IMR-90 (cell line): Measurements from ENCODE around the gene OPRM1. TPM values are rescaled to one million over a fixed set of nuclear protein-coding genes. Genes with fewer than 3 reads are reported as not detected.

Experiments used
- ATAC-seq: fragments of 200-7000 bp; cut with Tn5 transposase; 2 replicates; pipeline ENCODE4 v1.9.1; 2020; ENCODE audit warnings: low read depth, mild to moderate bottlenecking, moderate library complexity
- BruUV-seq: library from RNA; stranded (reverse); fragments of 400-500 nt; replicated peaks from 2 replicates; lab custom pipeline; 2021; lab: Mats Ljungman, UMichigan
- CTCF ChIA-PET: fragments of 300-600 bp; formaldehyde crosslinking; extraction: SDS; loops from one replicate; lab custom pipeline; 2021; ENCODE audit warnings: antibody characterized with exemption; lab: Yijun Ruan, JAX
- POLR2A ChIA-PET: fragments of 300-600 bp; sonication (Branson Sonifier 250); formaldehyde crosslinking; loops from one replicate; lab custom pipeline; 2022; ENCODE audit warnings: antibody characterized with exemption; ENCODE audit not compliant: unreplicated experiment; lab: Charles Lee
- DNase-seq: peaks from one replicate; pipeline ENCODE4 v3.0.0; 2013
- H2AFZ ChIP-seq: replicated peaks from 2 replicates; pipeline ENCODE3; 2013; ENCODE audit warnings: low read length, mild to moderate bottlenecking; ENCODE audit not compliant: poor library complexity
- H2AK5ac ChIP-seq: 2 replicates; pipeline ENCODE4 v1.6.1; 2013; ENCODE audit warnings: low read depth, low read length, inconsistent platforms
- H2AK9ac ChIP-seq: replicated peaks from 2 replicates; pipeline ENCODE3; 2013; ENCODE audit warnings: mild to moderate bottlenecking, low read depth, low read length, moderate library complexity; ENCODE audit not compliant: poor library complexity
- H2BK120ac ChIP-seq: 2 replicates; pipeline ENCODE4 v1.6.1; 2013; ENCODE audit warnings: low read depth, low read length, inconsistent platforms
- H2BK15ac ChIP-seq: 3 replicates; pipeline ENCODE4 v1.6.1; 2013; ENCODE audit warnings: low read depth, low read length, inconsistent platforms
- H2BK20ac ChIP-seq: 2 replicates; pipeline ENCODE4 v1.6.1; 2013; ENCODE audit warnings: low read depth, mild to moderate bottlenecking, inconsistent platforms, low read length, moderate library complexity
- H2BK5ac ChIP-seq: 2 replicates; pipeline ENCODE4 v1.6.1; 2013; ENCODE audit warnings: mild to moderate bottlenecking, low read depth, low read length, inconsistent platforms; ENCODE audit not compliant: poor library complexity, severe bottlenecking
- H3K14ac ChIP-seq: replicated peaks from 2 replicates; pipeline ENCODE4 v1.6.1; 2013; ENCODE audit warnings: low read depth, low read length, inconsistent platforms
- H3K18ac ChIP-seq: 2 replicates; pipeline ENCODE4 v1.6.1; 2013; ENCODE audit warnings: low read depth, low read length, control low read depth
- H3K23ac ChIP-seq: 2 replicates; pipeline ENCODE4 v1.6.1; 2013; ENCODE audit warnings: low read depth, low read length, inconsistent platforms
- H3K27ac ChIP-seq: 2 replicates; pipeline ENCODE4 v1.5.1; 2013; ENCODE audit warnings: mild to moderate bottlenecking, control low read depth, low read length; ENCODE audit not compliant: insufficient read depth
- H3K27me3 ChIP-seq: 2 replicates; pipeline ENCODE4 v1.6.1; 2013; ENCODE audit warnings: low read length; ENCODE audit not compliant: control insufficient read depth, insufficient read depth
- H3K36me3 ChIP-seq: 2 replicates; pipeline ENCODE4 v1.6.1; 2013; ENCODE audit warnings: low read length, mixed read lengths; ENCODE audit not compliant: control insufficient read depth, insufficient read depth
- H3K4ac ChIP-seq: 2 replicates; pipeline ENCODE4 v1.6.1; 2013; ENCODE audit warnings: low read depth, low read length, inconsistent platforms
- H3K4me1 ChIP-seq: 2 replicates; pipeline ENCODE4 v1.6.1; 2013; ENCODE audit warnings: low read length, mixed read lengths; ENCODE audit not compliant: control insufficient read depth, insufficient read depth
- H3K4me2 ChIP-seq: 2 replicates; pipeline ENCODE4 v1.6.1; 2013; ENCODE audit warnings: low read depth, mild to moderate bottlenecking, control low read depth, low read length, moderate library complexity
- H3K4me3 ChIP-seq: 2 replicates; pipeline ENCODE4 v1.5.1; 2013; ENCODE audit warnings: low read depth, mild to moderate bottlenecking, control low read depth, low read length, moderate library complexity; ENCODE audit not compliant: insufficient read depth
- H3K56ac ChIP-seq: 2 replicates; pipeline ENCODE4 v1.6.1; 2013; ENCODE audit warnings: low read length, inconsistent platforms; ENCODE audit not compliant: insufficient read depth; ENCODE audit errors: extremely low read depth
- H3K79me1 ChIP-seq, 2 experiments: 2 replicates each; pipeline ENCODE4 v1.6.1; 2013; ENCODE audit warnings: low read length in 2 of 2, inconsistent platforms in 1 of 2, low read depth in 1 of 2
- H3K9ac ChIP-seq: 2 replicates; pipeline ENCODE4 v1.6.1; 2013; ENCODE audit warnings: low read depth, low read length, control low read depth
- H3K9me1 ChIP-seq: 2 replicates; pipeline ENCODE4 v1.6.1; 2013; ENCODE audit warnings: low read length, inconsistent platforms; ENCODE audit not compliant: insufficient read depth
- H3K9me3 ChIP-seq: 2 replicates; pipeline ENCODE4 v1.6.1; 2013; ENCODE audit warnings: low read length; ENCODE audit not compliant: control insufficient read depth, insufficient read depth
- H4K20me1 ChIP-seq: 2 replicates; pipeline ENCODE4 v1.6.1; 2013; ENCODE audit warnings: low read length, inconsistent platforms; ENCODE audit not compliant: insufficient read depth
- H4K5ac ChIP-seq: 2 replicates; pipeline ENCODE4 v1.6.1; 2013; ENCODE audit warnings: mild to moderate bottlenecking, low read depth, low read length, control low read depth
- H4K8ac ChIP-seq, 2 experiments: 2 replicates each; pipeline ENCODE4 v1.6.1; 2013; ENCODE audit warnings: low read depth in 2 of 2, low read length in 2 of 2, control low read depth in 1 of 2, inconsistent platforms in 1 of 2
- H4K91ac ChIP-seq: 2 replicates; pipeline ENCODE4 v1.6.1; 2013; ENCODE audit warnings: low read depth, low read length, inconsistent platforms; ENCODE audit not compliant: insufficient read depth
- BHLHE40 ChIP-seq: fragments of 150-350 bp; IDR thresholded peaks from 2 replicates; pipeline ENCODE4 v1.6.1; 2016; ENCODE audit warnings: mild to moderate bottlenecking, low read depth, low read length
- CHD1 ChIP-seq: IDR thresholded peaks from 2 replicates; pipeline ENCODE4 v1.6.1; 2012; ENCODE audit warnings: low read depth, low read length, improper control_type of control experiment
- CTCF ChIP-seq: conservative IDR thresholded peaks from 2 replicates; pipeline ENCODE4 v1.5.1; 2012; ENCODE audit warnings: mild to moderate bottlenecking, low read depth, low read length, improper control_type of control experiment
- ELK1 ChIP-seq: fragments of 150-350 bp; IDR thresholded peaks from 2 replicates; pipeline ENCODE4 v1.6.1; 2016; ENCODE audit warnings: low read depth, mild to moderate bottlenecking, low read length, moderate library complexity, borderline replicate concordance
- MAFK ChIP-seq: IDR thresholded peaks from 2 replicates; pipeline ENCODE4 v1.6.1; 2012; ENCODE audit warnings: low read depth, low read length, improper control_type of control experiment
- MAZ ChIP-seq: IDR thresholded peaks from 2 replicates; pipeline ENCODE4 v1.6.1; 2012; ENCODE audit warnings: low read depth, mild to moderate bottlenecking, low read length, improper control_type of control experiment, moderate library complexity, borderline replicate concordance
- MXI1 ChIP-seq: IDR thresholded peaks from 2 replicates; pipeline ENCODE4 v1.6.1; 2012; ENCODE audit warnings: low read depth, mild to moderate bottlenecking, low read length, moderate library complexity, borderline replicate concordance
- NFE2L2 ChIP-seq: fragments of 150-350 bp; IDR thresholded peaks from 2 replicates; pipeline ENCODE4 v1.6.1; 2016; ENCODE audit warnings: low read depth, mild to moderate bottlenecking, low read length
- POLR2A ChIP-seq: IDR thresholded peaks from 2 replicates; pipeline ENCODE4 v1.6.1; 2012; ENCODE audit warnings: mild to moderate bottlenecking, low read depth, low read length
- RAD21 ChIP-seq: IDR thresholded peaks from 2 replicates; pipeline ENCODE4 v1.6.1; 2012; ENCODE audit warnings: low read length, improper control_type of control experiment
- RCOR1 ChIP-seq: IDR thresholded peaks from 2 replicates; pipeline ENCODE4 v1.6.1; 2012; ENCODE audit warnings: mild to moderate bottlenecking, low read length, improper control_type of control experiment; ENCODE audit not compliant: insufficient replicate concordance
- RFX5 ChIP-seq: IDR thresholded peaks from 2 replicates; pipeline ENCODE4 v1.8.0; 2012; ENCODE audit warnings: low read depth, mild to moderate bottlenecking, low read length, moderate library complexity
- SMC3 ChIP-seq: fragments of 150-350 bp; IDR thresholded peaks from 2 replicates; pipeline ENCODE4 v1.6.1; 2016; ENCODE audit warnings: low read depth, mild to moderate bottlenecking, antibody characterized with exemption, low read length, moderate library complexity
- WGBS, 2 experiments: methylation state at CpG; one replicate each; pipeline versions ENCODE4 v1.1.5 to v1.1.7; 2013; ENCODE audit warnings: missing lambda C conversion rate in 2 of 2; ENCODE audit not compliant: insufficient read length in 1 of 2; ENCODE audit errors: extremely low coverage in 2 of 2; 5-methylcytosine and 5-hydroxymethylcytosine counted together
- dilution Hi-C: fragments of 300-500 bp; cut with HindIII; formaldehyde crosslinking; loops from one replicate; pipeline ENCODE4 v1.14.3; 2018; ENCODE audit warnings: low sequenced_read_pairs; ENCODE audit not compliant: unreplicated experiment
- in situ Hi-C: fragments of 300-500 bp; cut with MboI; formaldehyde crosslinking; loops from 3 replicates; pipeline ENCODE4 v1.14.3; 2019; ENCODE audit warnings: low sequenced_read_pairs, inconsistent platforms, mixed read lengths
- intact Hi-C: fragments of 100-400 bp; cut with micrococcal nuclease; formaldehyde crosslinking; loops from 2 replicates; pipeline ENCODE4 v1.10.0; 2022
- polyA plus RNA-seq, 3 experiments: library from polyadenylated mRNA; depleted of rRNA; stranded (reverse); fragments of >200 nt; gene quantifications; 2 replicates each; pipeline ENCODE4 v1.2.3, GENCODE V29; 2012; ENCODE audit warnings: low replicate concordance in 1 of 3
- total RNA-seq: library from RNA; depleted of rRNA; stranded (reverse); fragments of >200 nt; gene quantifications from 2 replicates; pipeline ENCODE4 v1.2.3, GENCODE V29; 2012

Gene OPRM1
- total and polyA plus RNA-seq, 2 of the 4 experiments (the other 2 are of a cell fraction): not detected

DNA sequence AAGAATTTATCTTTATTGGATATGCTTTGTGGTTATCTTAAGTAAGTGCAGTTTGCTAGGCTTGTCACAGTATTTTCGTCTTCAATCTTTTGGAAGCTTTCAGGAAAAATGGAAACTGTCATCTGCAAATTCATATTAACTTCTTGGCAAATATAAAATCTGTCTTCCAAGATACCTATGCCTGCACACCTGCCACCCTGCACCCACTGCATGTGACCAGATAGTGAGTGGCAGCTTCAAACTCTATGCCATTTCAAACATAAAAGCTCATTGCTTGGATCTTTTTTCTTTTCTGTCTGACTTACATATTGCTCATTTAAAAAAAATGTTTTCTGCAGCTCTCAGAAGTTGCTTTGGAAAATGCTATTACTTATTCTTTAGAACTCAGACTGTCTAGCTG, 14.1 kb downstream of the OPRM1 start:
- Histone ChIP-seq H3K4me1 (no peaks in the 10 kb centered on the region), H4K20me1 (no peaks in the 10 kb centered on the region), H3K4ac (no peak overlapping the region), H3K14ac (no peak overlapping the region), H3K79me1 (no peaks in the 10 kb centered on the region), H2AFZ (no peak overlapping the region), H2BK20ac (no peak overlapping the region), H3K27me3 (no peaks in the 10 kb centered on the region), H3K27ac (no peak overlapping the region), H2AK5ac (no peak overlapping the region), H3K4me2 (no peak overlapping the region), H3K56ac (no peak overlapping the region), H2AK9ac (no peak overlapping the region), H4K5ac (no peak overlapping the region), H3K23ac (no peak overlapping the region), H2BK120ac (no peak overlapping the region), H2BK15ac (no peak overlapping the region), H3K4me3 (no peak overlapping the region), H3K9me3 (0 out of 2 replicates have a peak, but pooled peaks cover 1% of the 10 kb centered on the region), H3K9ac (no peak overlapping the region), H3K36me3 (no peaks in the 10 kb centered on the region), H4K91ac (no peak overlapping the region), H3K18ac (no peak overlapping the region), H4K8ac (no peak overlapping the region), H3K9me1 (no peaks in the 10 kb centered on the region), H2BK5ac (no peak overlapping the region)
- BruUV-seq: no TSS peak
- TF ChIP-seq CTCF (no peak), MXI1 (no peak), RFX5 (no peak), NFE2L2 (no peak), MAFK (no peak), MAZ (no peak), RCOR1 (no peak), SMC3 (no peak), POLR2A (no peak), BHLHE40 (no peak), RAD21 (no peak), ELK1 (no peak), CHD1 (no peak)
- dilution Hi-C loops: no loop called here
- no peak for ATAC-seq
- no CpG with 5 or more reads among the region's 1 CpG for WGBS, 2 experiments
- CTCF ChIA-PET: no interaction called here
- no peak for DNase-seq
- POLR2A ChIA-PET: interaction anchor here (0.6 kb wide), 1 partner anchor 90 kb away, joined by 3 read pairs; no protein-coding TSS in a partner anchor
- in situ Hi-C loops: no loop called here
- intact Hi-C loops: no loop called here
